PC-3 (cell line): ENCODE results near the gene FIBCD1. TPM values are rescaled to one million over a fixed set of nuclear protein-coding genes. Genes with fewer than 3 reads are reported as not detected.
A peak's percentile ranks its signal among the peaks of the same experiment; 100 is the strongest.

Source experiments
- ATAC-seq: fragments of 200-7000 bp; cut with Tn5 transposase; 2 replicates; pipeline ENCODE4 v1.9.1; 2020; ENCODE audit warnings: mild to moderate bottlenecking, moderate library complexity
- BruUV-seq: library from RNA; stranded (reverse); fragments of 400-500 nt; replicated peaks from 2 replicates; lab custom pipeline; 2021; lab: Mats Ljungman, UMichigan
- CTCF ChIA-PET: fragments of 300-600 bp; sonication (Branson Sonifier 250); formaldehyde crosslinking; loops from one replicate; lab custom pipeline; 2022; ENCODE audit warnings: antibody characterized with exemption; lab: Charles Lee
- POLR2A ChIA-PET: fragments of 300-600 bp; sonication (Branson Sonifier 250); formaldehyde crosslinking; loops from one replicate; lab custom pipeline; 2022; ENCODE audit warnings: antibody characterized with exemption; ENCODE audit not compliant: unreplicated experiment; lab: Charles Lee
- DNase-seq: peaks from one replicate; pipeline ENCODE4 v3.0.0-alpha.2; 2015
- H2AFZ ChIP-seq: fragments of 300-600 bp; sonication (generic); 2 replicates; pipeline ENCODE4 v1.6.0; 2016; ENCODE audit warnings: antibody characterized with exemption, low read length
- H3F3A ChIP-seq: fragments of 300-600 bp; sonication (generic); one replicate; pipeline ENCODE4 v1.6.0; 2017; ENCODE audit warnings: antibody characterized with exemption, low read length, control low read depth, mild to moderate bottlenecking; ENCODE audit not compliant: unreplicated experiment
- H3K27ac ChIP-seq: fragments of 300-600 bp; sonication (generic); 2 replicates; pipeline ENCODE4 v1.5.1; 2016; ENCODE audit warnings: mild to moderate bottlenecking, low read length
- H3K27me3 ChIP-seq: fragments of 300-600 bp; sonication (generic); 2 replicates; pipeline ENCODE4 v1.6.1; 2016; ENCODE audit warnings: low read length, mixed read lengths
- H3K36me3 ChIP-seq: fragments of 300-600 bp; sonication (generic); 2 replicates; pipeline ENCODE4 v1.6.1; 2016; ENCODE audit warnings: low read depth, mixed run types, low read length, mixed read lengths
- H3K4me1 ChIP-seq: fragments of 300-600 bp; sonication (generic); 2 replicates; pipeline ENCODE4 v1.5.1; 2016; ENCODE audit warnings: low read length; ENCODE audit not compliant: insufficient read depth
- H3K4me2 ChIP-seq: fragments of 300-600 bp; sonication (generic); 2 replicates; pipeline ENCODE4 v1.6.0; 2016; ENCODE audit warnings: low read length
- H3K4me3 ChIP-seq: fragments of 300-600 bp; sonication (generic); 2 replicates; pipeline ENCODE4 v1.5.1; 2016; ENCODE audit warnings: mild to moderate bottlenecking, low read length, mixed read lengths
- H3K79me2 ChIP-seq: fragments of 300-600 bp; sonication (generic); 2 replicates; pipeline ENCODE4 v1.6.1; 2017; ENCODE audit warnings: low read length, mixed read lengths
- H3K9ac ChIP-seq: fragments of 300-600 bp; sonication (generic); 2 replicates; pipeline ENCODE4 v1.6.0; 2016; ENCODE audit warnings: mild to moderate bottlenecking, low read length
- H3K9me2 ChIP-seq: fragments of 300-600 bp; sonication (generic); replicated peaks from 2 replicates; pipeline ENCODE4 v1.6.1; 2016; ENCODE audit warnings: mixed run types, low read length, mixed read lengths
- H3K9me3 ChIP-seq: fragments of 300-600 bp; sonication (generic); 2 replicates; pipeline ENCODE4 v1.6.1; 2016; ENCODE audit warnings: low read length, mixed read lengths
- H4K20me1 ChIP-seq: fragments of 300-600 bp; sonication (generic); 2 replicates; pipeline ENCODE4 v1.6.1; 2016; ENCODE audit warnings: low read length, mixed read lengths
- EZH2 ChIP-seq: fragments of 300-600 bp; sonication (generic); IDR thresholded peaks from one replicate; pipeline ENCODE4 v1.6.1; 2017; ENCODE audit warnings: antibody characterized with exemption, mild to moderate bottlenecking, low read length; ENCODE audit not compliant: unreplicated experiment
- EZH2phosphoT487 ChIP-seq: fragments of 300-600 bp; sonication (generic); IDR thresholded peaks from 2 replicates; pipeline ENCODE4 v1.6.1; 2018; ENCODE audit warnings: mild to moderate bottlenecking, antibody characterized with exemption, low read length, borderline replicate concordance
- intact Hi-C: fragments of 100-400 bp; cut with micrococcal nuclease; formaldehyde crosslinking; loops from 2 replicates; pipeline ENCODE4 v1.9.0; 2023
- total RNA-seq: library from RNA; depleted of rRNA; stranded (reverse); fragments of >200 nt; gene quantifications from 2 replicates; pipeline ENCODE4 v1.2.3, GENCODE V29; 2014
- TF ChIP-seq, protein P1 (sequence below): fragments of 300-600 bp; sonication (generic); conservative IDR thresholded peaks from 2 replicates; pipeline ENCODE4 v1.5.1; 2017; ENCODE audit warnings: antibody characterized with exemption, low read depth, mild to moderate bottlenecking, low read length

Gene FIBCD1
- total RNA-seq, 1 experiment from 2014 or later: 8.9 TPM

DNA sequence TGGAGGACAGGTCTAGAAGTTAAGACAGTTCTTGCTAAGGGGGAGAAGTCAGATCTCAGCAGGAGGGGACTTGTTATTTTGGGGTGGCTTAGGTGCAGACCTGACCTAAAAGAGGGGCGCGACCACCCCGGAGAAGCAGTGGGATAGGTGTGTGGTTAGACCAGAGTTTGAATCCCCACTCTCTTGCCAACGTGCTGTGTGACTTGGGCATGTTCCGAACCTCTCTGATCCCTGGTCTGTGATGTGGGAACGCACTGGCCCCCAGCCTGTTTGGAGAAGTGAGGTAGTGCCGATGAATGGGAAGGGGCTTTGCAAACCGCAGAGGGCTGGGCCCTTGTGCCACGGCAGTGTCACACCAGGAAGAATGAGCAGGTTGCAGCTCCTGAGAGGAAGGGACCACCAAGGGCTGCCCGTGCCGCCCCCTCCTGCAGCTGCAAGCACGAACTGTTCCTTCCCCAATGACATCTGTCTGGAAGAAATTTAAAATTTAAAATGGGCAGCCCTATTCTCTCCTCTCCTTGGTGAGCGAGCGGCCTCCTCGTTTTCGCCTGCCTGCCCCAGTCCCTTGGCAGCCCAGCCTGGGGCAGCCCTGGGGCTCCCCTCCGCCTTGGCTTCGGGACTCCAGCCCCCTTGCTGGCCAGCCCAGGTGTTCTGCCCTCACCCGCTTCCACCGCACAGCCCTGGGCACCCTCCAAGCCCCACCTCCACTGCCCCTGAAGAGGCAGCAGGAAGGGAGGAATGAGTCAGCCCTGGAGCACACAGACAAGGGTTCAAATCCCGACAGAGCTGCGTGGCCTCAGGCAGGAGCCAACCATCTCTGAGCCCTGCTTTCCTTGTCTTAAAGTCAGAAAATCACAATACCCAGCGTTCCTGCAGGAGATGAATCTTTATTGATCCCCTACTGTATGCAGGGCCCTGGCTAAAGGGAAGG is 1.6 kb downstream of the FIBCD1 start:
- ATAC-seq (no peak), DNase-seq (no peak)
- BruUV-seq: no TSS peak
- intact Hi-C loops: no loop called here
- Histone ChIP-seq H2AFZ (no peak overlapping the region), H3K9me3 (no peaks in the 10 kb centered on the region), H3F3A (no peaks in the 10 kb centered on the region), H3K4me1 (peaks cover 21% of the 10 kb centered on the region), H3K36me3 (no peaks in the 10 kb centered on the region), H3K9me2 (no peaks in the 10 kb centered on the region), H4K20me1 (no peaks in the 10 kb centered on the region), H3K79me2 (no peaks in the 10 kb centered on the region), H3K27ac (no peak overlapping the region), H3K9ac (no peak overlapping the region), H3K27me3 (peaks cover 8% of the 10 kb centered on the region; the same call in 1 of the 2 replicates), H3K4me2 (peak overlapping the region; percentile 73), H3K4me3 (no peak overlapping the region)
- POLR2A ChIA-PET: no interaction called here
- TF ChIP-seq, protein P1, sequence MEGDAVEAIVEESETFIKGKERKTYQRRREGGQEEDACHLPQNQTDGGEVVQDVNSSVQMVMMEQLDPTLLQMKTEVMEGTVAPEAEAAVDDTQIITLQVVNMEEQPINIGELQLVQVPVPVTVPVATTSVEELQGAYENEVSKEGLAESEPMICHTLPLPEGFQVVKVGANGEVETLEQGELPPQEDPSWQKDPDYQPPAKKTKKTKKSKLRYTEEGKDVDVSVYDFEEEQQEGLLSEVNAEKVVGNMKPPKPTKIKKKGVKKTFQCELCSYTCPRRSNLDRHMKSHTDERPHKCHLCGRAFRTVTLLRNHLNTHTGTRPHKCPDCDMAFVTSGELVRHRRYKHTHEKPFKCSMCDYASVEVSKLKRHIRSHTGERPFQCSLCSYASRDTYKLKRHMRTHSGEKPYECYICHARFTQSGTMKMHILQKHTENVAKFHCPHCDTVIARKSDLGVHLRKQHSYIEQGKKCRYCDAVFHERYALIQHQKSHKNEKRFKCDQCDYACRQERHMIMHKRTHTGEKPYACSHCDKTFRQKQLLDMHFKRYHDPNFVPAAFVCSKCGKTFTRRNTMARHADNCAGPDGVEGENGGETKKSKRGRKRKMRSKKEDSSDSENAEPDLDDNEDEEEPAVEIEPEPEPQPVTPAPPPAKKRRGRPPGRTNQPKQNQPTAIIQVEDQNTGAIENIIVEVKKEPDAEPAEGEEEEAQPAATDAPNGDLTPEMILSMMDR: no peak
- no peak for TF ChIP-seq EZH2
- CTCF ChIA-PET: interaction anchor here (0.5 kb wide), 1 partner anchor 92 kb away, joined by 3 read pairs; no protein-coding TSS in a partner anchor

DNA sequence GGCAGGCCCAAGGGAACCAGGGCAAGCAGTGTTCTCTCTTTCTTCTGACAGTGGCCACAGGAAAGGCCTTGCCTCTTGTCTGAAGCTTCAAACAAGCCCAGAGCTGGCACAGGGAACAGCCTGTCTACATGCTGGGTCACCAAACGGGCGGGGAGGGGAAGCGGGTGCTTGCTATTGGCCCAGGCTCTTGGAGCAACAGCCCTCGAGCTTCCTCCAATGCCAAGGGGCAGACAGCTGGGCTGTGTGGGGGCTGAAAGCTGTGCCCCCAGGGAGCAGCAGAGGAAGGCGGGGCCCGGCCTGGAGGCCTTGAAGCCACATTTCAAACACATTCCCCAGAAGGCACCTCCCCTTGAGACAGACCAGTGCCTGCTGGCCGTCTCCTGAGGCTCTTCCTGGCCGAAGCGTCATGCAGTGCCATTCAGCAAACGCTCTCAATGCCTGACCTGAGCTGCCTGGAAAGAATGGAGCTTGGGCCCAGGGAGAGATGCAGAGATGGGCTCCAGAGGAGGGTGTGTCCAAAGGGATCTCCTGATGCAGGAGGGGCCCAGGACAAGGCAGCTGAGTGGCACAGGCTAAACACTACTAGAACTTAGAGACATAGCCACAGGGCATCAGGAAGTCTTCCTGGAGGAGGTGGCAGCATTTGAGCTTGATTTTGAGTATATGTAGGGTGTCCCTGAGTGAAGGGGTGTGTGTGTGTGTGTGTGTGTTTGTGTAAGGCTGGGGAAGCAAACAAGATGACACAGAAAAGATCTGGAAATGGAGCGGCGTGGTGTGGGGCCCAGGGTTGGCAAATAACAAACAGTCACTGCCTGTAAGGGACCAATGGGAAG is 2.5 kb downstream of the FIBCD1 start:
- ATAC-seq (peak; percentile 13), DNase-seq (peak; percentile 38)
- intact Hi-C loops: no loop called here
- Histone ChIP-seq H3F3A (no peaks in the 10 kb centered on the region), H4K20me1 (no peaks in the 10 kb centered on the region), H3K9me3 (no peaks in the 10 kb centered on the region), H3K4me2 (no peak overlapping the region), H3K27ac (peak overlapping the region; percentile 13; the same call in 1 of the 2 replicates), H3K4me1 (peaks cover 24% of the 10 kb centered on the region), H2AFZ (peak overlapping the region; percentile 53), H3K79me2 (no peaks in the 10 kb centered on the region), H3K4me3 (no peak overlapping the region), H3K36me3 (no peaks in the 10 kb centered on the region), H3K27me3 (peaks cover 8% of the 10 kb centered on the region; the same call in 1 of the 2 replicates), H3K9ac (no peak overlapping the region), H3K9me2 (no peaks in the 10 kb centered on the region)
- no TSS peak for BruUV-seq
- ChIA-PET CTCF (interaction anchor here (0.5 to 0.9 kb wide), 2 partner anchors 67 to 91 kb away, joined by 3 to 4 read pairs; no protein-coding TSS in a partner anchor), POLR2A (no interaction called here)
- no peak for TF ChIP-seq EZH2phosphoT487
- TF ChIP-seq, protein P1: no peak
- TF ChIP-seq EZH2: no peak
